Activated naive CD4-positive, alpha-beta T cell treated with anti-CD3 and anti-CD28 coated beads for 36 hours (primary cell): Measurements from ENCODE around the gene KIRREL3. TPM values are rescaled to one million over a fixed set of nuclear protein-coding genes. Genes with fewer than 3 reads are reported as not detected.

Experiments
- CTCF ChIA-PET: fragments of 350-600 bp; sonication (Branson Sonifier 250); formaldehyde crosslinking; loops from one replicate; lab custom pipeline; 2021; ENCODE audit warnings: antibody characterized with exemption; lab: Charles Lee
- DNase-seq: peaks from one replicate; pipeline ENCODE4 v3.0.0-alpha.2; 2020
- H3K27ac Mint-ChIP-seq: one replicate; pipeline ENCODE4 v1.8.0; 2021; ENCODE audit warnings: mild to moderate bottlenecking, mixed read lengths
- H3K27me3 Mint-ChIP-seq: one replicate; pipeline ENCODE4 v1.8.0; 2021; ENCODE audit warnings: low read depth, mixed read lengths
- H3K36me3 Mint-ChIP-seq: one replicate; pipeline ENCODE4 v1.8.0; 2021; ENCODE audit warnings: low read depth, mixed read lengths
- H3K4me1 Mint-ChIP-seq: one replicate; pipeline ENCODE4 v1.8.0; 2021; ENCODE audit warnings: low read depth, mixed read lengths
- H3K4me3 Mint-ChIP-seq: one replicate; pipeline ENCODE4 v1.8.0; 2021; ENCODE audit warnings: mild to moderate bottlenecking, moderate library complexity, mixed read lengths
- H3K9me3 Mint-ChIP-seq: one replicate; pipeline ENCODE4 v1.8.0; 2021; ENCODE audit warnings: mixed read lengths
- intact Hi-C: fragments of 100-400 bp; cut with micrococcal nuclease; formaldehyde crosslinking; loops from one replicate; pipeline ENCODE4 v1.15.1; 2023
- total RNA-seq, 2 experiments: library from RNA; stranded (reverse); gene quantifications; one replicate each; pipeline ENCODE4 v1.2.3, GENCODE V29; 2021

KIRREL3 gene
- total RNA-seq, 2 experiments from 2014 or later, result not detected

DNA sequence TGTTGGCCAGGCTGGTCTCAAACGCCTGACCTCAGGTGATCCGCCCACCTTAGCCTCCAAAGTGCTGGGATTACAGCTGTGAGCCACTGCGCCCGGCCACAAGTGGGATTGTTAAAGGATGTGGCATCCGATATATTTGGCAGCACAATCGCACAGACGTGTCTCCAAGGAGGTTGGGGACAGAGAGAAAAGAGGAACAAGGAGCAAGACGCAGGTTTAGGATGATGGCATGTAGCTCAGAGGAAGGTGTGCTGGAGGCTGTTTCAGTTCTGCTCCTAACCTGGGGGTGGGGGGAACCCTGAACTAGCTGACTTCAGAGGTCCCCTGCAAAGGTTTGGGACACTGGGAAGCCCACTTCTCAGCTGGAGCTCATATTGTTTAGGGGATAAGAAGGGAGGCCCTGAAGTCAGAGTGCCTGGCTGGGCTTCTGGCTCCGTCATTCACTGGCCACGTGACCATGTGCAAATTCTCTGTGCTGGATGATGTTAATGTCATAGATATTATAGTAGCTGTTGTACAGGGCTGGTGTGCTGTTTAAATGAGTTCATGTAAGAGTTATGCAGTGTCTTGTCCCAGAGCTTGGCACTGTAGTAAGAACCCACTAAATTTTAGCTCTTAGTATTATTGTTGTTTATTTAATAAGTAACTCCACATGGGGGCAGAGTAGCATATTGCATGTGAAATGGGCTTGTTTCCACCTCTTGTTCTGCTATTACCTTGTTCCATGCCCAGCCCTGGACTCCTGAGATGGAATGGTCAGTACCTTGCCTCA is 515.4 kb downstream of the KIRREL3 start:
- CTCF ChIA-PET, result interaction anchor here (1.2 to 7.9 kb wide), 4 partner anchors 37 to 176 kb away, joined by 3 to 98 read pairs (median 6); no protein-coding TSS in a partner anchor
- no peaks in the 10 kb centered on the region for H3K9me3 Mint-ChIP-seq
- no peaks in the 10 kb centered on the region for H3K36me3 Mint-ChIP-seq
- no peaks in the 10 kb centered on the region for H3K27me3 Mint-ChIP-seq
- no peak overlapping the region for H3K27ac Mint-ChIP-seq
- no peak overlapping the region for H3K4me3 Mint-ChIP-seq
- no peak for DNase-seq
- H3K4me1 Mint-ChIP-seq, result peaks cover 6% of the 10 kb centered on the region
- intact Hi-C loops, result no loop called here

DNA sequence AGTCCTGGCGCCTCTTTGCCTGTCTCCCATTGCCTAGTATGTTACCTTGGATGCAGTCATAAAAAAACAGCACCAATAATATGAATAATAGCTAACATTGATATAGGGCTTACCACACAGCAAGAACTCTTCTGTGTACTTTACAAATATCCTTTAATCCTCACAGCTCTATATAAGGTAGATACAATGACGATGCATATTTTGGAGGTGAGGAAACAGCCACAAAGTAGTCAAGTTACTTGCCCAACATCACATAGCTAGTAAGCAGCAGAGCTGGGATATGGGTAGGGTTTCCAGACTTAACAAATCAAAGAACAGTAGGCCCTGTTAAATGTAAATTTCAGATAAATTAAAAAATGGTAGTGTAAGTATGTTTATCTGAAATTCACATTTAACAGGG is 516.3 kb downstream of the KIRREL3 start:
- DNase-seq, result no peak
- Mint-ChIP-seq H3K27me3 (no peaks in the 10 kb centered on the region), H3K36me3 (no peaks in the 10 kb centered on the region), H3K4me3 (no peak overlapping the region), H3K27ac (no peak overlapping the region), H3K4me1 (peaks cover 6% of the 10 kb centered on the region), H3K9me3 (no peaks in the 10 kb centered on the region)
- CTCF ChIA-PET, result interaction anchor here (0.6 to 7.9 kb wide), 3 partner anchors 41 to 175 kb away, joined by 4 to 98 read pairs (median 6); no protein-coding TSS in a partner anchor
- intact Hi-C loops, result no loop called here

DNA sequence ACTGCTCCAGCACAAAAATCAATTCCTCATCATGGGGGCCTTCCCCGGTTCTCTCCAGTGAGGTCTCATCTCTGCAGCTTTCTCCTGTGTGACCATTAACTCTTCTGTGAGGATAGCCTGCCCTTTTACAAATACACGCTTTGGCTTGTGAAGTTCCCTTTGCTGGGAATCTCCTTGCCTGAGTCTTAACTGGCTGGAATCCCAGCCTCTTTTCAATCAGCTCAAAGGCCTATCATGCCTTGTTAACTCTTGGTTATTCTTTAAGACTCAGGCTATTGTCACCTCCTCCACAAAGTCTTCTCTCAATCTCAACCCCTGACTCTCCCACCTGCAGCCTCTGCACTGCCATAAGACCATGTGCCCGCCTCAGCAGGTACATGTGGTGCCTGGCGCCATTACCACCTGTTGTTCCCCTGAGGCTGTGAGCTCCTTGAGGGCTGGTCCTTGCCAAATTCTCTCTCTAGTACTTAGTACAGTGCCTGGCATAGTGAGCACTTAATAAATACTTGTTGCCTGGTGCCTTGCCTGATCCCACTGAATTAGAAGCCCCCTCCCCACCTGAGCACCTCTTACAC is 516.9 kb downstream of the KIRREL3 start:
- CTCF ChIA-PET, result interaction anchor here (0.6 to 7.9 kb wide), 8 partner anchors 13 to 280 kb away, joined by 3 to 98 read pairs (median 3); no protein-coding TSS in a partner anchor
- no peak overlapping the region for H3K4me3 Mint-ChIP-seq
- intact Hi-C loops, result no loop called here
- H3K27me3 Mint-ChIP-seq, result no peaks in the 10 kb centered on the region
- H3K9me3 Mint-ChIP-seq, result no peaks in the 10 kb centered on the region
- H3K36me3 Mint-ChIP-seq, result no peaks in the 10 kb centered on the region
- H3K4me1 Mint-ChIP-seq, result peaks cover 6% of the 10 kb centered on the region
- no peak for DNase-seq
- H3K27ac Mint-ChIP-seq, result no peak overlapping the region

- H3K36me3 Mint-ChIP-seq, result no peaks in the 10 kb centered on the region
- H3K27ac Mint-ChIP-seq, result no peak overlapping the region
- no peaks in the 10 kb centered on the region for H3K27me3 Mint-ChIP-seq
- CTCF ChIA-PET, result interaction anchor here (0.6 to 7.9 kb wide), 5 partner anchors 12 to 173 kb away, joined by 3 to 112 read pairs (median 6); no protein-coding TSS in a partner anchor
- H3K9me3 Mint-ChIP-seq, result no peaks in the 10 kb centered on the region
- peaks cover 14% of the 10 kb centered on the region for H3K4me1 Mint-ChIP-seq
- H3K4me3 Mint-ChIP-seq, result no peak overlapping the region
- DNase-seq, result no peak
- intact Hi-C loops, result no loop called here
Measured at GRCh38 chr11:126482586-126483108, 517.9 kb downstream of the KIRREL3 start.

DNA sequence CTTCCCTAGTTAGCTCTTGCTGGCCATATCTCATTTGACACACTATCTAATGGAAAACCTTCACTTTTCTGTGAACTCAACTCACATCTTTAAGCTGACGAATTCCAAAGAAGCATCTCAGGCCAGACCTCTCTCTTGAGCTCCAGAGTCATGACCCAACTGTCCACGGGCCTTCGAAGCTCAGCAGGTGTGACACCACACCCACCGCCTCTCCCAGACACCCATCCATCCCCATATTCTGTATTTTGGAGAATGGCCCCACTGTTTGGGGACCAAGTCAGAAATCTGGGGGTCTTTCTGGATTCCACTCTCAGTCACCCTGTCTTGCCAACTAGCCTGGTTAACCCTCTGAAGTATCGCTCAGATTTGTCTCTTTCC is 519.3 kb downstream of the KIRREL3 start:
- Mint-ChIP-seq H3K27ac (no peak overlapping the region), H3K4me3 (no peak overlapping the region), H3K36me3 (no peaks in the 10 kb centered on the region), H3K9me3 (no peaks in the 10 kb centered on the region), H3K4me1 (peaks cover 14% of the 10 kb centered on the region), H3K27me3 (no peaks in the 10 kb centered on the region)
- intact Hi-C loops, result loop anchor here (2.0 kb wide), 1 partner anchor 270 kb away; the partner anchor contains the start of genes FAM118B and RPUSD4
- no peak for DNase-seq
- CTCF ChIA-PET, result interaction anchor here (0.6 to 7.9 kb wide), 25 partner anchors 8 to 560 kb away, joined by 3 to 112 read pairs (median 5); no protein-coding TSS in a partner anchor

DNA sequence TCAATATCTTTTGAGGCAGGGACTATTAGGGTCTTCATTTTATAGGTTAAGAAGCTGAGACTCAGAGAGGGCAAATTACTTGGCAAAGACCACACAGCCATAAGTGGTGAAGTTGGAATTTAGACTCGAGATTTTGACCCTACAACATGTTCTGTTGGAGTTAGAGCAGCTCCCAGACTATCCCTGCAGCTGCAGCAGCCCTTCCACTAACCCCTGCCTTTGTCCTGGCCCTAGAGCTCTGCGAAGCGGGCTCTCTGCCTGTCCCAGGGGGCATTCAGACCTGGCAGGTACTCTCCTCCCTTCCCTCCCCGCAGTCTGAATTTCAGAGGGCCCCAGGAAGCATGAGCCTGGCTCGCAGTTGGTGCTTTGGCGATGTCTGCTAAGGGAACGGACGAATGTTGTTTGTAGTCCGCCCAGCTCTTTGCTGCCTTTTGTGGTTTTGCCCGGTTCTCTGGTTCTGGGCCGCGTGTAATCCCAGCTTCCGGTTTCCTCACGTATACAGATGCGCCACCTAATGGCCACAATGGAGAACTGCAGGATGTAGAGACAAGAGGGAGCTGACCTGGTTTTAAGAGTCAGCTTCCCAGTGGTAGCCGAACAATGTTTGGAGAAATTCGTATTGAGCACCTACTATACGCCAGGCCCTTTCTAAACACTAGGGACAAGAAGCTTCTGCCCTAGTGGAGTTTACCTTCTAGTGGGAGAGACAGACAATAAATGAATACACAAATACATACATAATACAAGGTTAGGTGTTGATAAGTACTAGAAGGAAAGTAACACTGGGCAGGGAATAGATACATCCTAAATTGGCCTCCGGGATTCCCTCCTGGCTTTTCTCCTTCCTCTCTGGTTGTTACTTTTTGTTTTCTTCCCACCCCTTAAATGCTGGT is 519.9 kb downstream of the KIRREL3 start:
- DNase-seq, result peak; percentile 83
- Mint-ChIP-seq H3K36me3 (no peaks in the 10 kb centered on the region), H3K27ac (no peak overlapping the region), H3K27me3 (no peaks in the 10 kb centered on the region), H3K4me1 (peaks cover 14% of the 10 kb centered on the region), H3K4me3 (peak overlapping the region; percentile 51), H3K9me3 (no peaks in the 10 kb centered on the region)
- intact Hi-C loops, result loop anchor here (1.0 to 2.0 kb wide), 6 partner anchors 15 to 557 kb away; partner anchors contain the start of genes FAM118B and RPUSD4
- CTCF ChIA-PET, result interaction anchor here (0.6 to 7.9 kb wide), 29 partner anchors 9 to 559 kb away, joined by 3 to 112 read pairs (median 4); no protein-coding TSS in a partner anchor

DNA sequence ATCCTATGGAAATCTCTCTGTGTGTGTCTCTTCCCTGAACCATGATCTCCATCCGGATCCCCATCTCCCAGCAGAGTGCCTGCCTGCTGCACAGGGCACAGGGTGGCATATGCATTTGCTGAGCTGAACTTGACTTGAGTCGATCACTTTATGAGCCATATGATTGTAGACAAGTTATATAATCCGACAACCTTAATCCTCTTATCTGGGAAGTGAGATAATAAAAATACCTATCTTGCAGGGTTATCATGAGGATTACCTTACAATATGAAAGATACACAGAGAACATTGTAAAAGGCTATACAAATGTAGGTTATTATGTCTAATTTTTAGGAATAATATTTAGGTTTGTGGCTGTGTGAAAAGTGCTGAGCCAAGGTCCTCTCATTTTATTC is 520.6 kb downstream of the KIRREL3 start:
- H3K27ac Mint-ChIP-seq, result no peak overlapping the region
- CTCF ChIA-PET, result interaction anchor here (0.6 to 7.9 kb wide), 24 partner anchors 8 to 492 kb away, joined by 3 to 112 read pairs (median 4); no protein-coding TSS in a partner anchor
- intact Hi-C loops, result loop anchor here (1.0 to 2.0 kb wide), 6 partner anchors 15 to 557 kb away; partner anchors contain the start of genes FAM118B and RPUSD4

GRCh38 chr11:126479178-126479930 is 521.2 kb downstream of the KIRREL3 start:
- Mint-ChIP-seq H3K27ac (no peak overlapping the region), H3K4me1 (peaks cover 14% of the 10 kb centered on the region), H3K4me3 (no peak overlapping the region), H3K36me3 (no peaks in the 10 kb centered on the region), H3K27me3 (no peaks in the 10 kb centered on the region), H3K9me3 (no peaks in the 10 kb centered on the region)
- CTCF ChIA-PET, result interaction anchor here (0.8 to 7.9 kb wide), 6 partner anchors 12 to 170 kb away, joined by 3 to 112 read pairs (median 26); no protein-coding TSS in a partner anchor
- intact Hi-C loops, result no loop called here
- no peak for DNase-seq

More for the DNA sequence above, 520.6 kb downstream of the KIRREL3 start:
- no peak for DNase-seq
- Mint-ChIP-seq H3K9me3 (no peaks in the 10 kb centered on the region), H3K27me3 (no peaks in the 10 kb centered on the region), H3K4me3 (no peak overlapping the region), H3K36me3 (no peaks in the 10 kb centered on the region), H3K4me1 (peaks cover 14% of the 10 kb centered on the region)

- no peak overlapping the region for H3K27ac Mint-ChIP-seq
- CTCF ChIA-PET, result interaction anchor here (1.0 to 7.9 kb wide), 3 partner anchors 37 to 169 kb away, joined by 3 to 112 read pairs (median 98); no protein-coding TSS in a partner anchor
- no peaks in the 10 kb centered on the region for H3K27me3 Mint-ChIP-seq
- intact Hi-C loops, result loop anchor here (1.0 kb wide), 1 partner anchor 62 kb away; no protein-coding TSS in a partner anchor
- no peak overlapping the region for H3K4me3 Mint-ChIP-seq
- H3K9me3 Mint-ChIP-seq, result no peaks in the 10 kb centered on the region
- no peak for DNase-seq
- peaks cover 14% of the 10 kb centered on the region for H3K4me1 Mint-ChIP-seq
- H3K36me3 Mint-ChIP-seq, result no peaks in the 10 kb centered on the region
Measured at GRCh38 chr11:126478466-126478865, 522.1 kb downstream of the KIRREL3 start.

DNA sequence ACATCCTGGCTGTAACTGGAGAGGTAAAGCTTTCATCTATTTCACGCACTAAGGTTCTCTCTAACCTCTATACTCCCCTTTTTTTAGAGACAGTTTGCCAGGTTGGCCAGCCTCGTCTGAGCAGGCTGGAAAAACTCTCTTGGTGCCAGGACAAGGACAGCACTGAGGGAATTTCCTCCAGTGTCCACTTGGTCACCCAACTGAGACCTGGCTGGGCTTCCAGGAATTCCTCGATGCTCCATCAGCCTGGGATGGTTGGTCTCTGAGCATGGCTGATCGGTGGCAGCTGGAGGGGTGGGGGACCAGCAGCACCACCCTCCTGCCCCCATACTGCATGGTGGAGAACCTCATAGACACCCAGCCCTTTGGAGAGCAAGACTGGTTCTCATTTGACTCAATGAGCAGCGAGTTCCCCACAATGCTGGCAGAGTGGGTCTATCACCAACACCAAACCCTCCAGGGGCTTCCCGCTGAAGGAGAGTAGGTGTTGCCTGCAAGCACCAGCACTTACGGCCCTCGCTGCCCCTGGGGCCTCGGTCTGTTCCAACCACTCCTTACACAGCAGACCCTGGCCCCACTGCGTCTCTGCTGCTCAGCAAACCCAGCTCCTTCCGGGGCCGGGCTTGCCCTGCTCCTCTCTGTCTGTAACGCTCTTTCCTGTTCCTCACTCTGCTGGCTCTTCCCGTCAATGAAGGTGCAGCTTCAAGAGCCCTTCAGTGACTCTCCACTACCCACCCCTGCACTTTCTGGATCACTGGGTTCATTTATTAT is 522.9 kb downstream of the KIRREL3 start:
- H3K27ac Mint-ChIP-seq, result no peak overlapping the region
- CTCF ChIA-PET, result interaction anchor here (1.0 to 7.9 kb wide), 2 partner anchors 37 to 168 kb away, joined by 3 to 98 read pairs; no protein-coding TSS in a partner anchor
- peaks cover 14% of the 10 kb centered on the region for H3K4me1 Mint-ChIP-seq
- H3K27me3 Mint-ChIP-seq, result no peaks in the 10 kb centered on the region
- no peaks in the 10 kb centered on the region for H3K9me3 Mint-ChIP-seq
- peak; percentile 68 for DNase-seq
- H3K4me3 Mint-ChIP-seq, result no peak overlapping the region
- H3K36me3 Mint-ChIP-seq, result no peaks in the 10 kb centered on the region
- intact Hi-C loops, result loop anchor here (1.0 kb wide), 1 partner anchor 61 kb away; no protein-coding TSS in a partner anchor
